Activated CD8-positive, alpha-beta memory T cell treated with anti-CD3 and anti-CD28 coated beads, Interleukin-2, amount 10 ng/mL, durations not matched to agents 7 days and 5 days (primary cell): ENCODE data around the gene TP53. TPM values are rescaled to one million over a fixed set of nuclear protein-coding genes. Genes with fewer than 3 reads are reported as not detected.

Experiments used
- total RNA-seq, 2 experiments: library from RNA; stranded (reverse); gene quantifications; one replicate each; pipeline ENCODE4 v1.2.3, GENCODE V29; 2021

Gene TP53
- total RNA-seq, 2 experiments from 2014 or later: 137 to 171 TPM

Other genes with a start within 250 kb of the TP53 start
- 1 to 10 TPM; 3.6 to 4.1 TPM for gene FGF11, start 248.0 kb downstream of the TP53 start, total RNA-seq
- gene CHRNB1, start 242.4 kb downstream of the TP53 start, total RNA-seq: 10 to 100 TPM; 10.4 to 13.1 TPM
- gene ZBTB4, start 207.9 kb downstream of the TP53 start, total RNA-seq: 10 to 100 TPM; 24.5 to 27.7 TPM
- not detected for gene SLC35G6, start 206.0 kb downstream of the TP53 start, total RNA-seq
- 100 to 1,000 TPM; 198 to 228 TPM for gene POLR2A, start 203.1 kb downstream of the TP53 start, total RNA-seq
- 10 to 100 TPM; 52.8 to 59.4 TPM for gene TNFSF12, start 138.4 kb downstream of the TP53 start, total RNA-seq
- gene TNFSF13, start 128.7 kb downstream of the TP53 start, total RNA-seq: 1 to 10 TPM; 2.2 to 2.5 TPM
- 10 to 100 TPM; 55.7 to 70.9 TPM for gene SENP3, start 125.6 kb downstream of the TP53 start, total RNA-seq
- gene CD68, start 107.9 kb downstream of the TP53 start, total RNA-seq: 10 to 100 TPM in 1 of 2 experiments, 1 to 10 TPM in 1; 10.0 to 26.7 TPM
- gene MPDU1, start 103.6 kb downstream of the TP53 start, total RNA-seq: 10 to 100 TPM; 57.6 to 76.9 TPM
- gene SOX15, start 97.4 kb downstream of the TP53 start, total RNA-seq: under 1 TPM; 0.21 to 0.35 TPM
- gene FXR2, start 72.6 kb downstream of the TP53 start, total RNA-seq: 10 to 100 TPM; 30.7 to 40.5 TPM
- 10 to 100 TPM; 21.5 to 28.0 TPM for gene SAT2, start 59.7 kb downstream of the TP53 start, total RNA-seq
- gene SHBG, start 57.4 kb downstream of the TP53 start, total RNA-seq: not detected
- gene ATP1B2, start 36.6 kb downstream of the TP53 start, total RNA-seq: under 1 TPM in 1 of 2 experiments, not detected in 1; 0.47 TPM
- gene WRAP53, start 987 bp upstream of the TP53 start, total RNA-seq: 10 to 100 TPM; 28.0 to 29.0 TPM
- not detected for gene EFNB3, start 17.7 kb upstream of the TP53 start, total RNA-seq
- not detected for gene DNAH2, start 30.3 kb upstream of the TP53 start, total RNA-seq
- gene KDM6B, start 146.7 kb upstream of the TP53 start, total RNA-seq: 10 to 100 TPM; 15.5 to 31.9 TPM
- gene TMEM88, start 167.6 kb upstream of the TP53 start, total RNA-seq: 1 to 10 TPM in 1 of 2 experiments, under 1 TPM in 1; 0.84 to 1.2 TPM
- 10 to 100 TPM; 86.0 to 95.8 TPM for gene NAA38, start 170.1 kb upstream of the TP53 start, total RNA-seq
- gene CYB5D1, start 170.5 kb upstream of the TP53 start, total RNA-seq: 1 to 10 TPM; 6.4 to 8.2 TPM
- 100 to 1,000 TPM; 139 to 147 TPM for gene CHD3, start 201.3 kb upstream of the TP53 start, total RNA-seq
- 1 to 10 TPM; 2.8 to 3.9 TPM for gene RNF227, start 228.8 kb upstream of the TP53 start, total RNA-seq
- 1 to 10 TPM; 6.6 to 6.7 TPM for gene KCNAB3, start 242.4 kb upstream of the TP53 start, total RNA-seq
- 100 to 1,000 TPM; 216 to 245 TPM for gene TRAPPC1, start 244.5 kb upstream of the TP53 start, total RNA-seq
- 10 to 100 TPM; 56.8 to 69.2 TPM for gene CNTROB, start 244.7 kb upstream of the TP53 start, total RNA-seq